NCI-H1930 (cell line): ENCODE data around the gene ITGA11.

Experiments used
- DNase-seq, 2 experiments: peaks; one replicate each; lab custom pipeline; 2025; lab: John Stamatoyannopoulos, UW

The ITGA11 gene, protein sequence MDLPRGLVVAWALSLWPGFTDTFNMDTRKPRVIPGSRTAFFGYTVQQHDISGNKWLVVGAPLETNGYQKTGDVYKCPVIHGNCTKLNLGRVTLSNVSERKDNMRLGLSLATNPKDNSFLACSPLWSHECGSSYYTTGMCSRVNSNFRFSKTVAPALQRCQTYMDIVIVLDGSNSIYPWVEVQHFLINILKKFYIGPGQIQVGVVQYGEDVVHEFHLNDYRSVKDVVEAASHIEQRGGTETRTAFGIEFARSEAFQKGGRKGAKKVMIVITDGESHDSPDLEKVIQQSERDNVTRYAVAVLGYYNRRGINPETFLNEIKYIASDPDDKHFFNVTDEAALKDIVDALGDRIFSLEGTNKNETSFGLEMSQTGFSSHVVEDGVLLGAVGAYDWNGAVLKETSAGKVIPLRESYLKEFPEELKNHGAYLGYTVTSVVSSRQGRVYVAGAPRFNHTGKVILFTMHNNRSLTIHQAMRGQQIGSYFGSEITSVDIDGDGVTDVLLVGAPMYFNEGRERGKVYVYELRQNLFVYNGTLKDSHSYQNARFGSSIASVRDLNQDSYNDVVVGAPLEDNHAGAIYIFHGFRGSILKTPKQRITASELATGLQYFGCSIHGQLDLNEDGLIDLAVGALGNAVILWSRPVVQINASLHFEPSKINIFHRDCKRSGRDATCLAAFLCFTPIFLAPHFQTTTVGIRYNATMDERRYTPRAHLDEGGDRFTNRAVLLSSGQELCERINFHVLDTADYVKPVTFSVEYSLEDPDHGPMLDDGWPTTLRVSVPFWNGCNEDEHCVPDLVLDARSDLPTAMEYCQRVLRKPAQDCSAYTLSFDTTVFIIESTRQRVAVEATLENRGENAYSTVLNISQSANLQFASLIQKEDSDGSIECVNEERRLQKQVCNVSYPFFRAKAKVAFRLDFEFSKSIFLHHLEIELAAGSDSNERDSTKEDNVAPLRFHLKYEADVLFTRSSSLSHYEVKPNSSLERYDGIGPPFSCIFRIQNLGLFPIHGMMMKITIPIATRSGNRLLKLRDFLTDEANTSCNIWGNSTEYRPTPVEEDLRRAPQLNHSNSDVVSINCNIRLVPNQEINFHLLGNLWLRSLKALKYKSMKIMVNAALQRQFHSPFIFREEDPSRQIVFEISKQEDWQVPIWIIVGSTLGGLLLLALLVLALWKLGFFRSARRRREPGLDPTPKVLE

DNA sequence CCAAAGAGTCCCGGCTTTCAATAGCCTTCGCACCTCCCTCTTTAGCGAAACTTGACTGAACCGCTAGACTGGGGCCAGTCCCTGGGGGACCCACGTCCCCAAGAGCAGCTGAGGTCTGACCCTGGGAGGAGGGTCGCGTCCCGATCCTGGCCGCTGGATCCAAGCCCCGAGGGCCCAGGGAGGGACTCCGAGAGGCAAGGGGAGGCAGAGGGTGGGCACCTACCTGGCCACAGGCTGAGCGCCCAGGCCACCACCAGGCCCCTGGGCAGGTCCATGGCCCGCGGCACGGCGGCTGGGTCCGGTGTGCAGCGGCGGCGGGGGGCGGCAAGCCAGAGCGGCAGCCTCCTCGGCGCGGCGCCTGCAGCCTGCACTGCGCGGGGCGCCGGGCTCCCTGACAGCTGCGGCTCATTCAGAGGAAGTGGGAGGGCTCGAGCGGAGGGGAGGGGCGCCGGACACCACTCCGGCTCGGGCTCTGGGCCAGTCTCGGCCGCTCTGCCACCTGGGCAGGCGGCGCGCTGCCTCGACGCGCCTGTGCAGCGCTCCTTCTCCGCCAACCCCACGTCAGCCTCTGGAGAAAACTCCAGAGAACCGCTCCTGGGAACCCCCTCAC is at the start of gene ITGA11:
ITGA11 (minus strand) TSS at position 372 of the 610 bp plus-strand sequence; CDS start at position 275, 97 bp downstream.
- peak in 1 of 2 experiments; percentile 2 for DNase-seq

DNA sequence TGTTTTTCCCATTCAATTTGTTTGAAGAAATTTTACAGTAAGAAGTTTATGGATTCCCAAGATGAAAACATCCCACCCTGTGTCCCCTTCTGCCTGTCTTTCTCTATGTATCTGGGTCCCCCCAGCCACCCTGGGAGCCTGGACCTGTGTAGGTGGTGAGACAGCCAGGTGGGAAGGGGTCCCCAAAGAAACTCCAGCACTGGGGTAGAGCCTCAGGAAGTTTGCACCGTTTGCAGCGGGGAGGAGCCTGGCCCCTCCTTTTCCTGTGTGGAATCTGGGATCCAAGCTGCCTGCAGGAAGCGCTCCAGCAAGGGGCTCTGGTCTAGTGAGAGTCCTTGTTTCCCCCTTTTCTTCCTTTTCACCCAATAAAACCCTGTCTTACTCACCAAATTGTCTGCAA is 49.4 kb upstream of the ITGA11 start:
- DNase-seq: no peak

DNA sequence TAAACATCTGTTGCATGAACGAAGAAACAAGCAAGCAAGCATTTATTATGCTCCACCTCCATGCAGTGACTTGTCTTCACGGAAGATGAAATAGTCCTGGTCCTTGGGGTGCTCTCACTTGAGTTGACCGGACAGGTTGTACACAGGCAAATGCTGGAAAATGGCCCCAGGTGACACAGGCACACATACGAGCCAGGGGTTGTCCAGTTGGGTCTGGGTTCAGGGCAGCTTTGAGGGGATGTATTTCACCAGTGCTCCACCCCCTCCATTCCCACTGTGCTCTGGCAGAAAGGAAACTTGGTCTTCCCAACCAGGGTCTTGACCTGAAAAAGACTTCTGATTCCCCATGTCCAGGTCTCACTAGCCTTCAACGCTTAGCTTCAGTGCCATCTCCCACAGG is 48.3 kb upstream of the ITGA11 start:
- DNase-seq: no peak

DNA sequence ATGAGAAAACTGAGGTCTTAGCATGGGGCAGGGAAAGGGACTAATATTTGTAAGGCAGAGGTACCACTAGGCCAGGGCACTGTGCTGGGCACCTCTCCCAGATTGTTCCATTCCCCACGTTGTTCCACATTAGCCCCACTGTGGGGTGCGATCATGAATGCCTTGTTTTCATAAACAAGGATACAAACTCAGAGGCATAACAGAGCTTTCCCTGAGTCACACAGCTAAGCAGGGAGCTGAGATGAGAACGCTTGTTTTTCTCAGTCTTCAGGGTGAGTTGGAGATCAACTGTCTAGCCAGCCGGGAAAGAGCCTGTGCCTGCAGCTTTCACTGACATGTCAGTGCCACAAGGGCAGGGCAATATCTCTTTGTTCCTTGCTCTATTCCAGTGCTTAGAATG is 47.9 kb upstream of the ITGA11 start:
- no peak for DNase-seq

DNA sequence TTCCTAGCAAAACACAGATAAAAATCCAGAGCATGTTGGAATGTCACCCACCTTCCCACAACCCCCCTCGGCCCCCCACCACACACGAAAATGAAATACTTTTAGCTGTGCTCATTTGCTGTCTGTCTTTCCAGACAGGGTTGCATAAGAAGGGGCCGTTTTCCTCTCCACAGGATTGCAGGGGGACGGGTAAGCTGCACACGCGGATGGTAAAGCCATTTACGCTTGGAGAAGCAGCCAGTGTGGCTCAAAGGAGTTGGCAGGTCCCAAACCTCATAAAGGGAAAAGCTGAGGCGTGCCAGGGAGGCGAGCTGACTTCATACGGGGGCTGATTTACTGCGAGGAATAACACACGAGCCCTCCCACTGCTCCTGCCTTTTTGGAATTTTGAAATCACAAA is 47.4 kb upstream of the ITGA11 start:
- DNase-seq: no peak

DNA sequence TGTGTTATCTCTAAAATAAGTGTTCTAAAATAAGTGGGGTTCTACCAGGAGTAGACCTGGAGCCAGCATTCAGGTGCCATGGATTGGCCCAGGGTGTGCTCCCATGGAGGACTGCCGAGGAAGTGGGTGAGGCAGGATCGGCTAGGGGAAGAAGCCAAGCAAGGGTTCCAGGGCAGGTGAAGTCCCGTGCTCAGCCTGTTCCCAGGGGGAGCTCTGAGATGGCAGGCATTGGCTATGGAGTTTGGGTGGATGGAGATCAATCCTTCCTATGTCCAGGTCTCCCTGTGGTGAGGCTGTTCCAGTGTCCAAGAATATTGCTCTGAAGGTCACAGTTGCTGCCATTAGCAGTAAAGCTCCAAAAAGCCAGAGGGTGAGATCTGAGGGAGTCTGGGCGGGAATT is 46.9 kb upstream of the ITGA11 start:
- no peak for DNase-seq

DNA sequence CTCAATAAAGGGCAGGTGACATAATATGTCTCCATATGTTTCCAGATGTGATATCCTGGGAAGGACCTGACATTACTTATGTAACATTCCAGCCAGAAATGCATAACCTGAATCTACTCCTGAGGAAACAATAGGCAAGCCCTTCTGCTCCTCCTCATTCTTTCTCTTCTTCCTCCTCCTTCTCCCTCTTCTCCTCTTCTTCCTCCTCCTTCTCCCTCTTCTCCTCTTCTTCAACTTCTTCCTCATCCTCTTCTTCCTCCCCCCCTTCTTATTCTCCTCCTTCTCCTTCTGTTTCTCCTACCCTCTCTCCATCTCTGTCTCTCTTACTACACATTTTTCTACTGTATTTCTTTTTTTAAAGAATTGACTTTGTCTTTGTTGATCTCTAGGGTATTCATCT is 43.5 kb upstream of the ITGA11 start:
- no peak for DNase-seq

DNA sequence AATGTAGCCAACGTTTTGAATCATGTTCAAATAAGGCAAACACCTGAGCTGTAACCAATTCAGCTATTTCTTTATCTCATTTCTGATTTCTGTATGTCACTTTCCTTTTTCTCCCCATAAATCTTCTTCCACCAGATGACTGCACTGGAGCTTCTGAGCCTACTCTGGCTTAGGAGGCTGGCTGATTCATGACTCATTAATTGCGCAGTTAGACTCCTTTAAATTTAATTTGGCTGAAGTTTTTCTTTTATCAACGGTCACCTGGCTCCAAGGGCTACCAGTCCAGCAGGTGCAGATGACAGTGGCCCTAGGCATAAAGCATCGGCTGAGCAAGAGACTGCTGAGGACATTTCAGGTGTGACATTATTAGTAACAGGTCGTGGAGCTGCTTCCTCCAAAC is 39.6 kb upstream of the ITGA11 start:
- no peak for DNase-seq

DNA sequence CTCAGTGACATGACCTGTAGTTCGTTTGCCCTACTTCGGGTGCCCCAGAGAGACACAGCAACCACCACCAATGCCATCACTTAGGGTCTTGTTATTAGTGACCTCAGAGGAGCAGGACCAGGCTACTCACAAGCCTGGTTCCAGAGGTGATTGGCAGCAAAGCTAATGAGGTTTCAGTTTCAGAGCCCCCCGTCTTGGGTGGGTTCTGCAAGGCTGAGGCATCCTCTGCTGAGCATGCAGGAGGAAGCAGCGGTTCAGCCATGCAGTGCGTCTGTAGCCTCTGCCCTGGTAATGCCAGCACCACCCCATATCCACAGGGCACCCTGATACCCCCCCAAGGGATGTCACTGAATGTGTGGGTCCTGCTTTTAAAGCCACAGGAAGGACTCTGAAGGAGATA is 39.0 kb upstream of the ITGA11 start:
- no peak for DNase-seq

DNA sequence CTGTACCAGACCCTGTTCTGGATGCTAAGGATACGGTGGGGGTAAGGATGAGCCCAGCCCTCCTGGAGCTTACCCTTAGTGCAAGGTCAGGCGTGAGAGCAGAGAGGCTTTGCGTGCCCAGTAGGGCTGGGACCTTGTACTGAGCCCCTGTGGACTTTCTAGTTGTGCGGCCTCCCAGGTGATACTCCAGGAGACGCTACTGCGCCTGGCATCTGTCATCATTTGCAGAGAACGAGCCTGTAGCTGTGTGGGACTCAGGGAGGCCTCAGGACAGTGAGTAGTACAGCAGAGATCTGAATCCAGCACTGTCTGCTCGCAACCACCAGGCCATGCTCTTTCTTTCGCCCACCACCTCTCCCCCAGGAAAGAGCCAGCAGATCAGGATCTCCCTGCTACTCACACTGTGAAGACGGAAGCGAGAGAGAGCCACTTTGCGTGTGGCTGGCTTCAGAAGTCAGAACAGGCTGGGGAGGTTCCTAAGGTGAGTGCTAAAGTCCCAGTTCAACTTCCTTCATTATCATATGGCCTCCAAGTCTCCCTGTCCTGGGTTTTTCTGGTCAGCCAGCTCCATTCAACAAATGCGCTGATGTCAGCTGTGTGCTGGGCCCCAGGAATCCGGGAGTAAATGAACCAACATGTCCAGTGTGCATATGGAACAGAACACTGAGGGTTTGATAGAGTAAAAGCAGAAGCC is 38.2 kb upstream of the ITGA11 start:
- DNase-seq: no peak

DNA sequence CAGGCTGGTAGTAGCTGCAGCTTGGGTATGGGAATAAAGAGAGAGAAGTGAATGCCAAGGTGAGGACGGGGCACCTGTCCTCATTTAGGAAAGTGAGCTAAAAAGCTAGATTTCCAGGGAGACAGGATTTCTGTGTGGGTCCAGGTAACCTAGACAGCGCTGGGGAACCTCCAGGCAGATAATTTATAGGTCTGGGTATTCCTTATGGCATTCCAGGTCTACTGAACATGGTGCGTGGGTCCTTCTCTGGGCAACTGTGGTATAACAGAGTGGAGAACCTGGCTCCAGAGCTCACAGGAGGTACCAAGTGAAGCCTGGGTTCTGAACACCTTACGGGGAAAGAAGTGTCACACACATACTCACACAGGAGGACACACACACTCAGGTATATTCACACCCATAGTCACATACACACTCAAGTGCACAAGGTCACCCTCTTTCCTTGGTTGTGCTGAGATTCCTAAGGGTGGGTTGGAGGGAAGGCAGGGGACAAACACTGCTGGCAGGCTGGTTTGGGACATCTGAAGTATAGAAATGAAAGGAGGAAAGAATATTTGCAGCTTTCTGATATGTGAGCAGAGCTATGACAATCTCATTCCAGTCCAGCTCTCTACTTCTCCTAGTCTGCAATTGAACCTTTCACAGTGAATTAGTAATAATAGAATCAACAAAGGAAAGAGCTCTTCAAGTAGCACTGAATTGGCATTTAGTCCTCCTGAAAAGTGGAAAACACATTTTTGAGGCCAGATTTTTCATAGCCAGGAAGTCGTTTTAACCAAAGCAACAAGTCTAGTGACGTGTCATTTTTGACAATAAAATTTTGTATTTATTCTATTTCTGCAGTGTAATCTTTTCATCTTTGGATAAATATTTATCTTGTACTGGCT is 37.4 kb upstream of the ITGA11 start:
- no peak for DNase-seq

DNA sequence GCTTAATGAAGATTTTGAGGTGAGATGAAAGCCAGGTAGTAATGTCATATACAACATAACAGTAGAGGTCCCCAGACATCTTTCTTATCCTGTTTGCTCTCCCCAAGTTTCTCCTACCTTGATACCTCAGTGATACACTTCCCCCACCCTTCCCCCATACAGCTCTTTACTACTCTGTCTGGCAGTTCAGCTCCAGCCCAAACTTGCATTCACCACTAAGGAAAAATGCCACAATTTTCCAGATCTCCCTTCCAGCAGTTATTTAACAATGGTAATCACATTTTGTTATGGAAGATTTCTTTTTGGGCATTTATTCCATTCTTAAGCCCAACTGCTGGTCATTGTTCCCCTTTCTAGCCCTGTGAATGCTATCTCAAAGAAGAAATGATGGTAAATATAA is 34.9 kb upstream of the ITGA11 start:
- DNase-seq: no peak

DNA sequence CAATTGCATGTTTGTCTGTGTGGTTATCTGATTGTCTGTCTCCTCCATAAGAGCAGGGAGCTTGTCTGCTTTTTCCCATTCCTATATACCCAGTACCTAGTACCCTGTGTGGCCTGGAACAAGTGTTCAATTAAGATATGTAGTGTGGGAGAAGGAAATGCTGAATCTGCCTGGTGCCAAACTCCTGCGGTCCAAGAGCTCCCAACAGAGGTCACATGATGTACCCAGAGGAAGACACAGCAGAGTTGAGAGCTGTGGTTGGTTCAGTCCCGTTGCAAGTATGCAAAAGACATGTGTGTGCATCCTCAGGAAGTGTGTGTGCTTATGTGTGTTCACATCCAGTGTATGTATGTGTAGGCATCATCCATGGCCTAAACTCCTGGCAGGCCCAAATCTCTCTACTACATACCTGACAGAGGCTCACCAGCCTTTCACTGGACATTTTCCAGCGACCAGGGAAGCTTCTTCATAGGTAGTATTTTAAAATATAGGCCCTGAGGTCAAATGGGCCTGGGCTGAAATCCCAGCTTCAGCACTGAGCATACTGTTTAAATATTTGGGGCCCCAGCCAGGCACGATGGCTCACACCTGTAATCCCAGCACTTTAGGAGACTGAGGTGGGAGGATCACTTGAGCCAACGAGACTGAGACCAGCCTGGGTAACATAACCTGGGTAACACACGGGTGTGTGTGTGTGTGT is 34.0 kb upstream of the ITGA11 start:
- DNase-seq: no peak

DNA sequence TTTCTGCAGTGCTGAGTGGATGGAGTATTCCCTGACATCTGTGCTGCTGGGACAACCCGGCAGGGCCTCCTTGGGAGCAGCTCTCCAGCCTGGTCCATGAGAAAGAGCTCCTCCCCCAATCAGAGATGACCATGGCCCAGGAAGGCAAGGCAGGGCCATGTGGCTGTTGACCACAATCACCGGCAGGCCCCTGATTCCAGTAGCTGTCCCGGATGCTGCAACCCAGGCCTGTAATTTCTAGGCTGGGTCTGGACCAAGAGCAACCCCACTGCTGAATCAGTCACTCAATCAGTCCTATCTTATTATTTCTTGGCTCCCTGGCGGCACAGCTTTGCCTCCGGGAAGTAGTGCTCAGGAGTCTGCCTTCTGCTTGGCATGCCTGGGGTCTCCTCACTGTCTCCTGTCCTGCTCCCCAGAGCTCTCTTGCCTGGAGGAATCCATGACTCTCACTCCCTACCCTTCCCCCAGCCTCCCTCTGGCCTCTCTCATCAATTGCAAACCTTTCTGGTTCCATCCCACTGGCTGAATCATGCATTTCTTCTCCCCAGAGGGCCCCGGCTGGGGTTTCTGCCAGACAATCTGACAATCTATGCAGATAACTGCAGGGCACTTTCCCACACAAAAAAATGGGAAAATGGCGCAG is 32.6 kb upstream of the ITGA11 start:
- no peak for DNase-seq

DNA sequence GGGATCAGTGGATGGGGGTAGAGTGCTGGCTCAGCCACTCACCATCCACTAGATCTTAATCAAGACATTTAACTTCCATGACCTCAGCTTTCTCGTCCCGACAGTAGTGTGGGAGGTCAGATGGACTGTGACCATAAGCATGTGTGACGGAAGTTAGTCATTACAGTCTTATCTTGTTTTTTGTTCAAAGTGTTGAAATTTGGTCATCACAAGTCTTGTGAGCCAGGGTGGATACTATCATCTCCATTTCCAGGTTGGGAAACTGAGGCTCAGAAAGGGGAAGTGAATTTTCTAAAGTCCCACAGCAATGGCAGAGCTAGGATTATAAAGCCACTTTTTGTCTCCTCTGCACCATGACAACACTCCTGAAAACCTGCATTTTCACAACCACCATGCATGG is 32.0 kb upstream of the ITGA11 start:
- DNase-seq: no peak

DNA sequence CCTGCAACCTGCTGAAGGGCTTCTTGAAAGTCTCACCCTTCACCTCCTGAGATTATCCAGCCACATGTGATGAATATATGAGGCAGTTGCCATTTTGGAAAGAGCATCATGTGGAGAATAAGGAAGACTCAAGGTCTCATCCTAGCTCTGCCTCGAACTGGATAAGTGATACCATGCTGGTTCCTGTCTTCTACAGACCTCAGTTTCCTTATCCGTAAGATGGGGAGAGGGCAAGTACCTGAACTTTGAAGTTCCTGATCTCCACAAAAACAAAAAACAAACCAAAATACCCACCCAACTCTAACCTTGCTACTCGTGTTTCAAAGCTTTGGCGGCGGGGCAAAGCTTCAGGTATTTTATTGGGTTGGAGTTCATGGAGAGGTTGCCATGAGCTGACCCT is 31.5 kb upstream of the ITGA11 start:
- DNase-seq: no peak

DNA sequence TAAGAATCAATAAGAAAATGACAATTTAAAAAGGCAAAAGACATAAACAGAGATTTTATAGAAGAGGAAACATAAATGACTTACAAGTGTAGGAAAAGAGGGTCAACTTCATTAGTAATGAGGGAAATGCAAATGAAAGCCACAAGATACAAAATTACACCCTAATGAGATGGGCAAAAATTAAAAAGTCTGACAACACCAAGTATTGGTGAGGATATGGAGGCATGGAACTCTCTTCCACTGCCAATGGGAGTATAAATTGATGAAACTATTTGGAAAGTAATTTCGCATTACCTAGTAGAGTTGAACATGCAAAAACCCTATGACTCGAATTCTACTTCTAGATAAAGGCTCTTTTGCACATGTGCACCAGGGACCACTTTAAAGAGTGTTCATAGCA is 28.2 kb upstream of the ITGA11 start:
- DNase-seq: no peak

DNA sequence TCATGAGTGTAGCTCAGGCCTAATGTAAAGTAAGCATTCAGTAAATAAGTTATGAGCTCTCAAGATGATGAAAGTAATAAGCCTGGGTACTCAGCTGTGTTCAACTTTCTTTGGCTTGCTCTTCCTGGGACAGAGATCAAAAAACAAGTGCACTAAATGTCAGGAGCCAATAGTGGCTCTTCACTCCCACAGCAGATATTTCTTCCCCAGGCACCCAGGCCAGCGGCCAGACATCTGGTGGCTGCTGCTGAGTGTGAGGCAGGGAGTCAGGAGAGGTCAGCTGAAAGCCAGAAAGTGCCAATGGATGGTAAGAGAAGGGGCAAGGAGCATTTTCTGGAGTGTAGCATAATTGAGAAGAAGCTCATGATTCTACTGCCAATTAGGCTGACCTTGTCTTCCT is 18.2 kb upstream of the ITGA11 start:
- DNase-seq: no peak

DNA sequence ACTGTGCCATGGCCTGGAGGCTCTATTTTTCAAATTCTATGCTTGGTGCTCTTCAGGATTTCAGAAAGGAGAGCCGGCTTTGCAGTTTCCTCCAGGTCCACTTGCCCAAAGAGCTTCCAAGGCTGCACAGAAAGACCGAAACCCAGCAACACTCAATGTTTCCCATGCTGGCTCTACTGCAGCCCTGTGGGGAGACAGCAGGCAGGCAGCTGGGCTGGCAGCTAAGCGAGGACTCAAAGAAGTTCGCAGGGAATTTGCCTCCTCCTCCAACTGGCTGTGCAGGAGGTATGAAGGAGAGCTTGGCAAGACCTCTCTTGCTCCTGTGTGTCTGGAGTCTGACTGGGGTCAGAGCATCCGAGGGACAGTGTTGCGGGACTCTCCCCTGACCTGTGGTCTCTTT is 17.4 kb upstream of the ITGA11 start:
- DNase-seq: no peak
